Neuronal stem cell (in vitro differentiated cells): ENCODE data around the gene RALGAPA1.

Experiments used
- DNase-seq: peaks from one replicate; pipeline ENCODE4 v3.0.0-alpha.2; 2013; ENCODE audit warnings: low spot score
- H2AFZ ChIP-seq: one replicate; pipeline ENCODE4 v1.6.1; 2013; ENCODE audit warnings: mild to moderate bottlenecking, low read length, inconsistent platforms
- H2AK5ac ChIP-seq: 2 replicates; pipeline ENCODE4 v1.6.1; 2013; ENCODE audit warnings: low read depth, mild to moderate bottlenecking, inconsistent platforms, low read length, moderate library complexity, mixed read lengths
- H2BK120ac ChIP-seq: 2 replicates; pipeline ENCODE4 v1.6.1; 2013; ENCODE audit warnings: low read depth, mild to moderate bottlenecking, inconsistent platforms, low read length, moderate library complexity, mixed read lengths
- H2BK12ac ChIP-seq: one replicate; pipeline ENCODE4 v1.6.1; 2013; ENCODE audit warnings: low read length, inconsistent platforms
- H2BK15ac ChIP-seq: 2 replicates; pipeline ENCODE4 v1.6.1; 2013; ENCODE audit warnings: mild to moderate bottlenecking, low read length, inconsistent platforms, mixed read lengths
- H2BK5ac ChIP-seq: one replicate; pipeline ENCODE4 v1.6.1; 2013; ENCODE audit warnings: inconsistent platforms, mild to moderate bottlenecking, low read length, moderate library complexity
- H3K14ac ChIP-seq: one replicate; pipeline ENCODE4 v1.6.1; 2013; ENCODE audit warnings: low read length, inconsistent platforms
- H3K18ac ChIP-seq: 2 replicates; pipeline ENCODE4 v1.6.1; 2013; ENCODE audit warnings: low read length, inconsistent platforms
- H3K23ac ChIP-seq: 2 replicates; pipeline ENCODE4 v1.6.1; 2013; ENCODE audit warnings: low read depth, mild to moderate bottlenecking, mixed read lengths, low read length, inconsistent platforms; ENCODE audit not compliant: poor library complexity
- H3K27ac ChIP-seq: replicated peaks from 3 replicates; pipeline ENCODE4 v1.5.1; 2013; ENCODE audit warnings: low read length, inconsistent platforms
- H3K27me3 ChIP-seq, 3 experiments: 2 replicates each; pipeline ENCODE4 v1.6.1; 2013; ENCODE audit warnings: low read length in 3 of 3, mild to moderate bottlenecking in 2 of 3, inconsistent platforms in 1 of 3, low read depth in 1 of 3, mixed read lengths in 1 of 3, moderate library complexity in 1 of 3; ENCODE audit not compliant: control insufficient read depth in 3 of 3, insufficient read depth in 3 of 3
- H3K36me3 ChIP-seq, 2 donors: replicated peaks in 1 of 2; 2 replicates each; pipeline ENCODE4 v1.6.1; 2013; ENCODE audit warnings: low read length in 2 of 2; ENCODE audit not compliant: control insufficient read depth in 2 of 2, insufficient read depth in 2 of 2
- H3K4ac ChIP-seq: 2 replicates; pipeline ENCODE4 v1.6.1; 2013; ENCODE audit warnings: inconsistent platforms, mild to moderate bottlenecking, low read length, moderate library complexity
- H3K4me1 ChIP-seq, 2 donors: 1 replicate in 1 of 2; 2 replicates in 1 of 2; pipeline ENCODE4 v1.6.1; 2013; ENCODE audit warnings: low read length in 2 of 2, low read depth in 1 of 2; ENCODE audit not compliant: control insufficient read depth in 2 of 2, insufficient read depth in 1 of 2
- H3K4me2 ChIP-seq: one replicate; pipeline ENCODE4 v1.6.1; 2013; ENCODE audit warnings: mild to moderate bottlenecking, low read length, inconsistent platforms; ENCODE audit not compliant: insufficient read depth, poor library complexity, severe bottlenecking
- H3K4me3 ChIP-seq, 2 donors: 2 replicates each; pipeline ENCODE4 v1.5.1; 2013; ENCODE audit warnings: low read length in 2 of 2, mild to moderate bottlenecking in 2 of 2, inconsistent platforms in 1 of 2, moderate library complexity in 1 of 2
- H3K79me1 ChIP-seq: one replicate; pipeline ENCODE4 v1.6.1; 2013; ENCODE audit warnings: low read depth, mild to moderate bottlenecking, inconsistent platforms, low read length, moderate library complexity
- H3K9ac ChIP-seq: one replicate; pipeline ENCODE4 v1.6.1; 2013; ENCODE audit warnings: mild to moderate bottlenecking, low read depth, low read length, inconsistent platforms; ENCODE audit not compliant: poor library complexity
- H3K9me3 ChIP-seq, 2 donors: replicated peaks in 1 of 2; 2 replicates each; pipeline versions ENCODE3 to v1.6.1; 2013; ENCODE audit warnings: low read length in 2 of 2, mild to moderate bottlenecking in 2 of 2, inconsistent platforms in 1 of 2, low read depth in 1 of 2, mixed read lengths in 1 of 2, moderate library complexity in 1 of 2; ENCODE audit not compliant: control insufficient read depth in 2 of 2, insufficient read depth in 1 of 2
- H4K8ac ChIP-seq: one replicate; pipeline ENCODE4 v1.6.1; 2013; ENCODE audit warnings: low read depth, mild to moderate bottlenecking, inconsistent platforms, low read length, moderate library complexity
- H4K91ac ChIP-seq: one replicate; pipeline ENCODE4 v1.6.1; 2013; ENCODE audit warnings: low read length, low read depth, mild to moderate bottlenecking, inconsistent platforms; ENCODE audit not compliant: poor library complexity
- WGBS, 2 donors: extraction: QIAGEN DNeasy Blood & Tissue Kit; methylation state at CpG; one replicate each; pipeline ENCODE4 v1.1.7; 2013; ENCODE audit warnings: missing lambda C conversion rate in 2 of 2, mixed read lengths in 1 of 2; ENCODE audit not compliant: insufficient read length in 2 of 2, insufficient replicate concordance in 1 of 2; ENCODE audit errors: extremely low coverage in 2 of 2; 5-methylcytosine and 5-hydroxymethylcytosine counted together

Gene RALGAPA1

GRCh38 chr14:35551081-35551480, 258.0 kb downstream of the RALGAPA1 start:
- Histone ChIP-seq H3K4ac (no peak overlapping the region), H3K4me2 (no peak overlapping the region), H3K4me1 (peaks cover 0 to 4% of the 10 kb centered on the region in 2 donors), H4K91ac (no peak overlapping the region), H3K4me3 (no peak overlapping the region), H3K9ac (no peak overlapping the region), H3K14ac (no peak overlapping the region), H2AK5ac (no peak overlapping the region), H3K23ac (no peak overlapping the region), H4K8ac (no peak overlapping the region), H3K79me1 (no peaks in the 10 kb centered on the region), H3K27me3 (no peaks in the 10 kb centered on the region), H2BK5ac (no peak overlapping the region), H2BK12ac (no peak overlapping the region), H3K27ac (no peak overlapping the region), H3K36me3 (no peaks in the 10 kb centered on the region), H3K9me3 (no peaks in the 10 kb centered on the region), H2BK120ac (no peak overlapping the region), H3K18ac (no peak overlapping the region), H2BK15ac (no peak overlapping the region), H2AFZ (no peak overlapping the region)
- no CpG with 5 or more reads among the region's 1 CpG for WGBS, 2 donors
- DNase-seq: no peak

GRCh38 chr14:35549551-35549950, 259.5 kb downstream of the RALGAPA1 start:
- H2AK5ac ChIP-seq: no peak overlapping the region
- H2BK5ac ChIP-seq: no peak overlapping the region
- H3K4ac ChIP-seq: no peak overlapping the region
- no peak overlapping the region for H3K4me3 ChIP-seq
- H2BK12ac ChIP-seq: no peak overlapping the region
- H3K4me2 ChIP-seq: no peak overlapping the region
- no peak overlapping the region for H4K91ac ChIP-seq
- no CpG with 5 or more reads among the region's 4 CpGs for WGBS, 2 donors
- no peak overlapping the region for H4K8ac ChIP-seq
- peak overlapping the region; percentile 42 for H2AFZ ChIP-seq
- H3K27ac ChIP-seq: no peak overlapping the region
- H3K27me3 ChIP-seq: no peaks in the 10 kb centered on the region
- H3K14ac ChIP-seq: no peak overlapping the region
- H3K23ac ChIP-seq: no peak overlapping the region
- DNase-seq: no peak
- H3K18ac ChIP-seq: no peak overlapping the region
- no peaks in the 10 kb centered on the region for H3K79me1 ChIP-seq
- no peaks in the 10 kb centered on the region for H3K36me3 ChIP-seq
- no peaks in the 10 kb centered on the region for H3K9me3 ChIP-seq
- no peak overlapping the region for H2BK15ac ChIP-seq
- no peak overlapping the region for H2BK120ac ChIP-seq
- H3K9ac ChIP-seq: no peak overlapping the region
- peaks cover 0 to 4% of the 10 kb centered on the region in 2 donors for H3K4me1 ChIP-seq

GRCh38 chr14:35543006-35543405, 266.1 kb downstream of the RALGAPA1 start:
- Histone ChIP-seq H3K4me2 (no peak overlapping the region), H3K27me3 (no peaks in the 10 kb centered on the region), H2BK120ac (no peak overlapping the region), H2BK15ac (no peak overlapping the region), H3K27ac (no peak overlapping the region), H3K4ac (no peak overlapping the region), H3K18ac (no peak overlapping the region), H3K4me3 (no peak overlapping the region), H3K36me3 (peaks cover 0 to 2% of the 10 kb centered on the region in 2 donors), H3K9ac (no peak overlapping the region), H3K79me1 (no peaks in the 10 kb centered on the region), H2AK5ac (no peak overlapping the region), H4K8ac (no peak overlapping the region), H2AFZ (no peak overlapping the region), H3K4me1 (no peaks in the 10 kb centered on the region), H3K23ac (no peak overlapping the region), H2BK12ac (no peak overlapping the region), H4K91ac (no peak overlapping the region), H2BK5ac (no peak overlapping the region), H3K14ac (no peak overlapping the region), H3K9me3 (no peaks in the 10 kb centered on the region)
- WGBS, 2 donors: no CpG with 5 or more reads among the region's 5 CpGs
- DNase-seq: no peak

GRCh38 chr14:35539969-35540368, 269.1 kb downstream of the RALGAPA1 start:
- Histone ChIP-seq H3K9me3 (peaks cover 0 to 1% of the 10 kb centered on the region in 2 donors), H3K9ac (no peak overlapping the region), H2AK5ac (no peak overlapping the region), H2BK15ac (no peak overlapping the region), H2BK120ac (no peak overlapping the region), H3K4me1 (peaks cover 4 to 7% of the 10 kb centered on the region in 2 donors), H3K27ac (no peak overlapping the region), H2BK12ac (no peak overlapping the region), H2AFZ (no peak overlapping the region), H3K4me3 (no peak overlapping the region), H3K14ac (no peak overlapping the region), H3K4me2 (no peak overlapping the region), H3K27me3 (peaks cover 6 to 21% (median 20%) of the 10 kb centered on the region in 3 experiments), H3K36me3 (peaks cover 0 to 2% of the 10 kb centered on the region in 2 donors), H3K23ac (no peak overlapping the region), H3K18ac (no peak overlapping the region), H3K79me1 (peaks cover 1% of the 10 kb centered on the region), H2BK5ac (no peak overlapping the region), H4K8ac (no peak overlapping the region), H4K91ac (no peak overlapping the region), H3K4ac (no peak overlapping the region)
- no peak for DNase-seq
- no CpG with 5 or more reads among the region's 2 CpGs for WGBS, 2 donors
